Measurements from ENCODE around the gene CSNK1G1. TPM values are rescaled to one million over a fixed set of nuclear protein-coding genes. Genes with fewer than 3 reads are reported as not detected.
"Not testable (repeated sequence)": the region's sequence is repeated elsewhere in the genome, so short reads cannot be mapped to it uniquely, and the experiment has no call there.

CSNK1G1 gene
- total RNA-seq, 1 experiment from 2014 or later = 12.7 TPM

GRCh38 chr15:64315216-64315615 is 40.8 kb downstream of the CSNK1G1 start:
- in situ Hi-C loops (cut with HindIII; ENCODE audit: low pct_unique_long_range_greater_than_20kb, low sequenced_read_pairs) = no loop called here

DNA sequence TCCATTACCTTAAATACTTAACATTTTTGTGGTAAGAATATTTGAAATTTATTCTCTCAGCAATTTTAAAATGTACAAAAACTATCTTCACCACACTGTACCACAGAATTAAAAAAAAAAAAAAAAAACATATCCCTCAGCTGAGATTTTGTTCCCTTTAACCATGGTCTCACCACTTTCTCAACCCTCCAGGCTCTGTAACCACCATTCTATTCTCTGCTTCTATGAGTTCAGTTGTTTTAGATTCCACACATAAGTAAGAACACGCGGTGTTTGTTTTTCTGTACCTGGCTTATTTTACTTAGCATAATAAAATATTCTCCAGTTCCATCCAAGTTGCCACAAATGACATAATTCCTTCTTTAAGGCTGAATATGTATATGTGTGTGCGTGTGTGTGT is 41.5 kb downstream of the CSNK1G1 start:
- in situ Hi-C loops (cut with HindIII; ENCODE audit: low pct_unique_long_range_greater_than_20kb, low sequenced_read_pairs) = no loop called here
- no peak for DNase-seq (ENCODE audit: low read depth)

More at GRCh38 chr15:64315216-64315615, 40.8 kb downstream of the CSNK1G1 start:
- no peak for DNase-seq (ENCODE audit: low read depth)

- DNase-seq (ENCODE audit: low read depth) = peak; percentile 75
- in situ Hi-C loops (cut with HindIII; ENCODE audit: low pct_unique_long_range_greater_than_20kb, low sequenced_read_pairs) = no loop called here
Observed at GRCh38 chr15:64311566-64311965, 44.4 kb downstream of the CSNK1G1 start.

- DNase-seq (ENCODE audit: low read depth) = no peak
- in situ Hi-C loops (cut with HindIII; ENCODE audit: low pct_unique_long_range_greater_than_20kb, low sequenced_read_pairs) = no loop called here
Observed at GRCh38 chr15:64310036-64310435, 45.9 kb downstream of the CSNK1G1 start.

- no peak for DNase-seq (ENCODE audit: low read depth)
- in situ Hi-C loops (cut with HindIII; ENCODE audit: low pct_unique_long_range_greater_than_20kb, low sequenced_read_pairs) = no loop called here
Observed at GRCh38 chr15:64305261-64305660, 50.7 kb downstream of the CSNK1G1 start.

DNA sequence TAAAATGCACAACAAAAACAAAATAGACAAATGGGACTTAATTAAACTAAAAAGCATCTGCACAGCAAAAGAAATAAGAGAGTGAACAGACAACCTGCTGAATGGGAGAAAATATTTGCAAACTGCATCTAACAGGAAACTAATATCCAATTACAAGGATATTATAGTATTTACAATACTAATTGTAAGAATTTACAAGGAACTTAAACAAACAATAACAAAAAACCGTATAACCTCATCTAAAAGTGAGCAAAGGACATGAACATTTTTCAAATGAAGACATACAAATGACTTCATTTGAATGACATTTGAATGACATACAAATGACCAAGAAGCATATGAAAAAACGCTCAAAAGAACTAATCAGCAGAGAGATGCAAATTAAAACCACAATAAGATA is 66.4 kb downstream of the CSNK1G1 start:
- in situ Hi-C loops (cut with HindIII; ENCODE audit: low pct_unique_long_range_greater_than_20kb, low sequenced_read_pairs) = no loop called here
- DNase-seq (ENCODE audit: low read depth) = no peak

- peak; percentile 12 for DNase-seq (ENCODE audit: low read depth)
- in situ Hi-C loops (cut with HindIII; ENCODE audit: low pct_unique_long_range_greater_than_20kb, low sequenced_read_pairs) = no loop called here
Observed at GRCh38 chr15:64288999-64289398, 67.0 kb downstream of the CSNK1G1 start.

GRCh38 chr15:64288577-64288976 is 67.4 kb downstream of the CSNK1G1 start:
- in situ Hi-C loops (cut with HindIII; ENCODE audit: low pct_unique_long_range_greater_than_20kb, low sequenced_read_pairs) = no loop called here
- peak; percentile 16 for DNase-seq (ENCODE audit: low read depth)

DNA sequence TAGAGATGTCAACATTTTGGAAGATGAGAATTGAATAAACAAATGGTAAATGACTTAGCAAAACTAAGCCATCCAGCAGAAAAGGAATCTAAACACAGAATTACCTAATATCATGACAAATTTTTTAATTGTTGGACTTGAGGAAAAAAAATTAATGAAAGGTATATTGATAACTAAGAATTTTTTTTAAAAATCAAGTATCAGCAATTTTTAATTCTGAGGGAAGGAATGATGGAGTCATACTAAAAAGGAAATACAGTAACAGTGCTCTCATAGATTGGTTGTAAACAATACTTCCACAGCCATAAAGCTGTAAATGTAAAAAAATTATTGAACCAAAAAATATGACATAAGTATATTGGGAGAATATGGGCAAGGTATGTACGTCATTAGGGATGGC is 68.0 kb downstream of the CSNK1G1 start:
- in situ Hi-C loops (cut with HindIII; ENCODE audit: low pct_unique_long_range_greater_than_20kb, low sequenced_read_pairs) = no loop called here
- DNase-seq (ENCODE audit: low read depth) = no peak

GRCh38 chr15:64286473-64286872 is 69.5 kb downstream of the CSNK1G1 start:
- DNase-seq (ENCODE audit: low read depth) = no peak
- in situ Hi-C loops (cut with HindIII; ENCODE audit: low pct_unique_long_range_greater_than_20kb, low sequenced_read_pairs) = no loop called here

GRCh38 chr15:64285871-64286270 is 70.1 kb downstream of the CSNK1G1 start:
- DNase-seq (ENCODE audit: low read depth) = no peak
- in situ Hi-C loops (cut with HindIII; ENCODE audit: low pct_unique_long_range_greater_than_20kb, low sequenced_read_pairs) = no loop called here

DNA sequence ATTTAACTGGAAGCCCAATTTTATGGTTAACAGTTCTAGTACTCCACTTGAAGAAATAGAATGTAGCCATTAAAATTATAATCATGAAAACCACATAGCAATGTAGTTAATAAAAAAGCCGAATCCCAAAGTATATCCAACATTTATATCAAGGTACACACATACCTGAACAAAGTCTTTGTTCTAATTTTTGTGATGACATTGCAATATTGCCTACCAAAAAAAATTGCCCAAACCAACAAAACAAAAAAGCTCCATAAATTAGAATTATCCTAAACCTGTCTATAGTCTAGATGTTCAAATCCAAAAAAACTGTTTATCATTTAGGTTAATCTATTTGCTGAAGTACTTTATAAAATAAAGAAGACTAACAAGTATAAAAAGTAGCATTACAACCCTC is 70.8 kb downstream of the CSNK1G1 start:
- in situ Hi-C loops (cut with HindIII; ENCODE audit: low pct_unique_long_range_greater_than_20kb, low sequenced_read_pairs) = no loop called here
- no peak for DNase-seq (ENCODE audit: low read depth)

- in situ Hi-C loops (cut with HindIII; ENCODE audit: low pct_unique_long_range_greater_than_20kb, low sequenced_read_pairs) = no loop called here
- DNase-seq (ENCODE audit: low read depth) = peak; percentile 35
Observed at GRCh38 chr15:64284042-64284441, 71.9 kb downstream of the CSNK1G1 start.

DNA sequence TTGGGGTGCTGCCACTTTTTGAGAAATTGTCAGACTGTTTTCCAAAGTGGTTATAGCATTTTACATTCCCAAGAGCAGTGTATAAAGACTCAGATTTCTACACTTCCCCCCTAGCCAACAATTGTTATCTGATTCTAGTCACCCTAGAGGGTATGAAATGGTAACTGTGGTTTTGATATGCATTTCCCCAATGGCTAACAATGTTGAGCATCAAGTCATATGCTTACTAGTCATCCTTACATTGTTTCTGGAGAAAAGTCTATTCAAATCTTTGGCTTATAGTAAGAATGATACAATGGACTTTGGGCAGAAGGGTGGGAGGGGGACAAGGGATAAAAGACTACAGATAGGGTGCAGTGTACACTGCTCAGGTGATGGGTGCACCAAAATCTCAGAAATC is 73.3 kb downstream of the CSNK1G1 start:
- in situ Hi-C loops (cut with HindIII; ENCODE audit: low pct_unique_long_range_greater_than_20kb, low sequenced_read_pairs) = no loop called here
- no peak for DNase-seq (ENCODE audit: low read depth)

- in situ Hi-C loops (cut with HindIII; ENCODE audit: low pct_unique_long_range_greater_than_20kb, low sequenced_read_pairs) = no loop called here
- DNase-seq (ENCODE audit: low read depth) = no peak
Observed at GRCh38 chr15:64279131-64279530, 76.8 kb downstream of the CSNK1G1 start.

GRCh38 chr15:64275934-64276333 is 80.0 kb downstream of the CSNK1G1 start:
- no peak for DNase-seq (ENCODE audit: low read depth)

GRCh38 chr15:64274341-64274950 is 81.5 kb downstream of the CSNK1G1 start:
- DNase-seq (ENCODE audit: low read depth) = no peak
- in situ Hi-C loops (cut with HindIII; ENCODE audit: low pct_unique_long_range_greater_than_20kb, low sequenced_read_pairs) = no loop called here

More at GRCh38 chr15:64275934-64276333, 80.0 kb downstream of the CSNK1G1 start:
- in situ Hi-C loops (cut with HindIII; ENCODE audit: low pct_unique_long_range_greater_than_20kb, low sequenced_read_pairs) = no loop called here

GRCh38 chr15:64267331-64267973 is 88.5 kb downstream of the CSNK1G1 start:
- no peak for DNase-seq (ENCODE audit: low read depth)
- in situ Hi-C loops (cut with HindIII; ENCODE audit: low pct_unique_long_range_greater_than_20kb, low sequenced_read_pairs) = no loop called here

- in situ Hi-C loops (cut with HindIII; ENCODE audit: low pct_unique_long_range_greater_than_20kb, low sequenced_read_pairs) = not testable (repeated sequence)
Observed at GRCh38 chr15:64265188-64265587, 90.8 kb downstream of the CSNK1G1 start.

GRCh38 chr15:64264502-64264901 is 91.5 kb downstream of the CSNK1G1 start:
- in situ Hi-C loops (cut with HindIII; ENCODE audit: low pct_unique_long_range_greater_than_20kb, low sequenced_read_pairs) = no loop called here
- no peak for DNase-seq (ENCODE audit: low read depth)

More at GRCh38 chr15:64265188-64265587, 90.8 kb downstream of the CSNK1G1 start:
- DNase-seq (ENCODE audit: low read depth) = not testable (repeated sequence)
